HCT116 (cell line): ENCODE results near the gene GALNT2. TPM values are rescaled to one million over a fixed set of nuclear protein-coding genes. Genes with fewer than 3 reads are reported as not detected.

Source experiments
- ATAC-seq: fragments of 200-7000 bp; cut with Tn5 transposase; 2 replicates; pipeline ENCODE4 v1.9.1; 2020; ENCODE audit warnings: mild to moderate bottlenecking, moderate library complexity
- BruUV-seq: library from RNA; stranded (reverse); fragments of 400-500 nt; replicated peaks from 2 replicates; lab custom pipeline; 2021; lab: Mats Ljungman, UMichigan
- CTCF ChIA-PET: fragments of 300-600 bp; sonication (Branson Sonifier 250); formaldehyde crosslinking; loops from one replicate; lab custom pipeline; 2021; ENCODE audit warnings: antibody characterized with exemption; lab: Charles Lee
- POLR2A ChIA-PET: fragments of 300-600, 350-600 bp; sonication (Branson Sonifier 250); formaldehyde crosslinking; loops from one replicate; lab custom pipeline; 2021; ENCODE audit warnings: antibody characterized with exemption; lab: Charles Lee
- RAD21 ChIA-PET, 2 experiments: fragments of 300-600 bp; sonication (Branson Sonifier 250); formaldehyde crosslinking; loops; one replicate each; lab custom pipeline; 2023; ENCODE audit warnings: low total read pairs in 2 of 2; ENCODE audit not compliant: uncharacterized antibody in 2 of 2, unreplicated experiment in 2 of 2, low non-redundant PET in 1 of 2; lab: Charles Lee
- DNase-seq: peaks from one replicate; pipeline ENCODE4 v3.0.0-alpha.2; 2010; ENCODE audit warnings: low read depth, low spot score
- H2AFZ ChIP-seq: fragments of 200-600 bp; shearing (Covaris generic), sonication (generic); 2 replicates; pipeline ENCODE4 v1.6.1; 2017; ENCODE audit warnings: low read depth, mixed run types, mixed read lengths, antibody characterized with exemption, low read length; ENCODE audit not compliant: poor library complexity, severe bottlenecking
- H3K27ac ChIP-seq: 2 replicates; pipeline ENCODE4 v1.5.1; 2012; ENCODE audit warnings: low read depth, low read length
- H3K27me3 ChIP-seq: fragments of 200-600 bp; sonication (generic); 2 replicates; pipeline ENCODE4 v1.6.1; 2016; ENCODE audit warnings: mixed run types, low read length, mixed read lengths; ENCODE audit not compliant: insufficient read depth
- H3K36me3 ChIP-seq, 2 experiments: fragments of 200-500 bp in 1 of 2; fragments of 200-600 bp in 1 of 2; sonication (Bioruptor generic) in 1 of 2; sonication (generic) in 1 of 2; 2 replicates each; pipeline versions ENCODE4 v1.5.1 to v1.6.1; 2014 to 2016; ENCODE audit warnings: low read length in 2 of 2, inconsistent platforms in 1 of 2, mixed read lengths in 1 of 2, mixed run types in 1 of 2; ENCODE audit not compliant: insufficient read depth in 2 of 2, control insufficient read depth in 1 of 2
- H3K4me1 ChIP-seq, 2 experiments: fragments of 200-600 bp in 1 of 2; sonication (generic) in 1 of 2; 2 replicates each; pipeline versions ENCODE4 v1.5.1 to v1.6.1; 2012 to 2017; ENCODE audit warnings: low read length in 2 of 2, inconsistent platforms in 1 of 2, mild to moderate bottlenecking in 1 of 2, mixed read lengths in 1 of 2, mixed run types in 1 of 2, moderate library complexity in 1 of 2; ENCODE audit not compliant: insufficient read depth in 2 of 2, control insufficient read depth in 1 of 2
- H3K4me2 ChIP-seq: fragments of 200-600 bp; sonication (generic); 2 replicates; pipeline ENCODE4 v1.6.1; 2017; ENCODE audit warnings: mixed run types, low read length, mixed read lengths
- H3K4me3 ChIP-seq, 2 experiments: fragments of 200-600 bp in 1 of 2; sonication (generic) in 1 of 2; replicated peaks in 1 of 2; 2 replicates each; pipeline ENCODE4 v1.5.1; 2011 to 2016; ENCODE audit warnings: low read length in 2 of 2, control low read depth in 1 of 2, low read depth in 1 of 2, mild to moderate bottlenecking in 1 of 2, mixed read lengths in 1 of 2, mixed run types in 1 of 2
- H3K79me2 ChIP-seq: fragments of 200-600 bp; sonication (generic); 2 replicates; pipeline ENCODE4 v1.6.1; 2017; ENCODE audit warnings: mild to moderate bottlenecking, mixed run types, low read length, moderate library complexity, mixed read lengths; ENCODE audit not compliant: insufficient read depth
- H3K9ac ChIP-seq: fragments of 200-600 bp; sonication (generic); 2 replicates; pipeline ENCODE4 v1.6.1; 2016; ENCODE audit warnings: low read length, mixed read lengths
- H3K9me2 ChIP-seq: fragments of 200-600 bp; sonication (generic), shearing (Covaris generic); 2 replicates; pipeline ENCODE4 v1.6.1; 2017; ENCODE audit warnings: mixed run types, mild to moderate bottlenecking, moderate library complexity; ENCODE audit not compliant: insufficient read depth
- H3K9me3 ChIP-seq, 2 experiments: fragments of 200-500 bp in 1 of 2; fragments of 200-600 bp in 1 of 2; sonication (Bioruptor generic) in 1 of 2; sonication (generic) in 1 of 2; 2 replicates each; pipeline ENCODE4 v1.6.1; 2014 to 2017; ENCODE audit warnings: low read length in 2 of 2, mixed read lengths in 2 of 2, inconsistent platforms in 1 of 2, low read depth in 1 of 2, mild to moderate bottlenecking in 1 of 2, mixed run types in 1 of 2, moderate library complexity in 1 of 2; ENCODE audit not compliant: control insufficient read depth in 1 of 2, insufficient read depth in 1 of 2
- H4K20me1 ChIP-seq: fragments of 200-600 bp; sonication (generic), shearing (Covaris generic); 2 replicates; pipeline ENCODE4 v1.6.1; 2017; ENCODE audit warnings: mixed run types, mild to moderate bottlenecking, moderate library complexity; ENCODE audit not compliant: insufficient read depth
- EGR1 ChIP-seq: IDR thresholded peaks from 2 replicates; pipeline ENCODE4 v1.6.1; 2012; ENCODE audit warnings: low read depth
- ELF1 ChIP-seq: IDR thresholded peaks from 2 replicates; pipeline ENCODE4 v1.6.1; 2012; ENCODE audit warnings: low read depth, borderline replicate concordance
- EZH2phosphoT487 ChIP-seq: fragments of 200-600 bp; IDR thresholded peaks from 2 replicates; pipeline ENCODE4 v1.6.1; 2018; ENCODE audit warnings: antibody characterized with exemption, borderline replicate concordance
- JUND ChIP-seq: IDR thresholded peaks from 2 replicates; pipeline ENCODE4 v1.6.1; 2012
- POLR2AphosphoS5 ChIP-seq: IDR thresholded peaks from 2 replicates; pipeline ENCODE4 v1.6.1; 2011; ENCODE audit warnings: mild to moderate bottlenecking, low read depth, low read length, moderate library complexity
- RAD21 ChIP-seq: IDR thresholded peaks from 2 replicates; pipeline ENCODE4 v1.6.1; 2012; ENCODE audit warnings: low read depth, mild to moderate bottlenecking
- SRF ChIP-seq: IDR thresholded peaks from 2 replicates; pipeline ENCODE4 v1.6.1; 2012; ENCODE audit warnings: low read depth
- ZFX ChIP-seq: fragments of 450-650 bp; IDR thresholded peaks from 2 replicates; pipeline ENCODE4 v1.6.1; 2017
- ZNF274 ChIP-seq: fragments of 200-500 bp; sonication (Bioruptor generic); IDR thresholded peaks from 2 replicates; pipeline ENCODE4 v1.6.1; 2014; ENCODE audit warnings: mild to moderate bottlenecking, low read depth, low read length, inconsistent platforms
- intact Hi-C: fragments of 100-400 bp; cut with micrococcal nuclease; formaldehyde crosslinking; loops from 2 replicates; pipeline ENCODE4 v1.10.0; 2022
- total RNA-seq: library from RNA; stranded (reverse); gene quantifications from one replicate; pipeline ENCODE4 v1.2.1, GENCODE V29; 2021; ENCODE audit not compliant: unreplicated experiment
- TF ChIP-seq, protein P1 (sequence below): IDR thresholded peaks from 2 replicates; pipeline ENCODE4 v1.6.1; 2012
- TF ChIP-seq, protein P2 (sequence below): IDR thresholded peaks from 2 replicates; pipeline ENCODE4 v1.6.1; 2012

Gene GALNT2
- total RNA-seq, 1 experiment from 2014 or later: 40.8 TPM

DNA sequence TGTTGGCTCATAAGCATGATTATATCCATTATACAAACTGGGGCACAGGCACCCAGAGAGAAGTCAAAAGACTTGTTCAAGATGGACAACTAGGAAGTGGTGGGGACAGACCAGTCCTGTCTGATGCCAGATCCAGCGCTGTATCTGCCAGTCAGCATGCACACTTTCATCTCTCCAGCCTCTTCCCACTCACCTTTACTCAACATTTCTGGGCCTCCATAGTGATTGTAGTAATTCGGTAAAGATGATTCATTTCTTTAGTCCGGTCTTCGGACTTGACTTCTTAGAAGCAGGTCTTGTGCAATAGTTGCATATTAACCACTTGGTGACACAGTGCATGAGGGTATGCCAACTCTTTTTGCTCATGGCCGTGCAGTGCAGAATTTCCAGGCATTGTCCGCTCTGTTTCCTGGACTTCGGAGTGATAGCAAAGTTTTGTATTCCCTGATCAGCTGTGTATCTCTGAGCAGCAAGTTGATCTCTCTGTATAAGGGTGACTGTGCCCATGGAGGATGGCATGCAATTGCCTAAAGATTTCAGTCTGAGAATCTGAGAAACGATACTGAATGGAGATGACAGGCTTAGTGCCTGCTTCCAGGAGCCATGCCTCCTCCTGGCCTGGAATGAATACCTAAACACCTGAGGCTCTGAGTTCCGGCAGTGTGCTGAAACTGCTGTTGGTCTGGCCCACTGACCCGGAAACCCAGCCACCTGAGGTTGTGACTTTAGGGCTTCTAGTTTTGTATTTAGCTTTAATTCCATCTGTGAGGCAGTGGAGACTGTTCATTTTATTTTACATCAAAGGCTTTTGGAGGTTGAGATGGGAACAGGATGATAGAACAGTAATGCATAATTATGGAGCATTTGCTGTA lies 39.0 kb downstream of the GALNT2 start (continued):
- TF ChIP-seq ELF1: no peak
- TF ChIP-seq ZNF274: no peak
- peak; percentile 78 for TF ChIP-seq JUND
- TF ChIP-seq, protein P1, sequence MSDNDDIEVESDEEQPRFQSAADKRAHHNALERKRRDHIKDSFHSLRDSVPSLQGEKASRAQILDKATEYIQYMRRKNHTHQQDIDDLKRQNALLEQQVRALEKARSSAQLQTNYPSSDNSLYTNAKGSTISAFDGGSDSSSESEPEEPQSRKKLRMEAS: peak; percentile 56; the same call in 1 of the 2 replicates
- TF ChIP-seq SRF: peak; percentile 42; the same call in 1 of the 2 replicates

DNA sequence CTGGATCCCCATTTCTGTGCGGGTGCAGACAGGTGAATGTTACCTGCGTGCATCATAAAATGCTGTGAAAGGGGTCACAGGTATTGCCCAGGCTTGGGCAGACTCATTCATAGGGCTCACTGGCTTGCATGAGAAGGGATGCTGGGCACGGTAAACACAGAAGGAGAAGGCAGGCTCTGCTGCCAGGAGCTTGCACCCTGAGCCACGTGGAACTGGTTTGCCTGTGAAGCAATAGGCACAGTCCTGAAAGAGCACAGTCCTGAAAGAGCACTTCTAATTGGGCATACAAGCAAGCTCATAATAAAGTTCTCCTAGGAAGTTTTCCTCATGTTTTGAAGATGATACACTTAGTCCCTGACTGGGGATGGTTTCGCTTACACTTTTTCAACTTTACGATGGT lies 40.9 kb downstream of the GALNT2 start:
- Histone ChIP-seq H3K4me1 (peaks cover 30 to 40% of the 10 kb centered on the region in 2 experiments), H3K4me3 (no peak overlapping the region)
- intact Hi-C loops: no loop called here
- TF ChIP-seq ZNF274 (no peak), ZFX (no peak), EZH2phosphoT487 (no peak), POLR2AphosphoS5 (no peak), SRF (no peak), RAD21 (no peak), ELF1 (no peak), EGR1 (no peak)
- TF ChIP-seq, protein P1: no peak
- TF ChIP-seq, protein P2, sequence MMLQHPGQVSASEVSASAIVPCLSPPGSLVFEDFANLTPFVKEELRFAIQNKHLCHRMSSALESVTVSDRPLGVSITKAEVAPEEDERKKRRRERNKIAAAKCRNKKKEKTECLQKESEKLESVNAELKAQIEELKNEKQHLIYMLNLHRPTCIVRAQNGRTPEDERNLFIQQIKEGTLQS: no peak
- TF ChIP-seq, all 23 proteins: peak for 0
- no peaks in the 10 kb centered on the region for H3K9me2 ChIP-seq
- H3K27me3 ChIP-seq: no peaks in the 10 kb centered on the region
- no peak overlapping the region for H3K27ac ChIP-seq
- no peaks in the 10 kb centered on the region for H4K20me1 ChIP-seq
- H3K9me3 ChIP-seq: no peaks in the 10 kb centered on the region
- H3K36me3 ChIP-seq: no peaks in the 10 kb centered on the region
- H3K79me2 ChIP-seq: peaks cover 13% of the 10 kb centered on the region
- ATAC-seq: no peak
- no peak overlapping the region for H2AFZ ChIP-seq
- ChIA-PET CTCF (no interaction called here), POLR2A (no interaction called here), RAD21 (no interaction called here)
- no peak overlapping the region for H3K4me2 ChIP-seq
- BruUV-seq: no TSS peak
- DNase-seq: no peak
- no peak overlapping the region for H3K9ac ChIP-seq
